ENCODE measurements around the gene SLC6A16.

The SLC6A16 gene

GRCh38 chr19:49287141-49287770 lies 37.7 kb downstream of the SLC6A16 start:
- no peak for DNase-seq

GRCh38 chr19:49282184-49282583 lies 42.8 kb downstream of the SLC6A16 start:
- no peak for DNase-seq

- no peak for DNase-seq
Measured at GRCh38 chr19:49272204-49272603, 52.8 kb downstream of the SLC6A16 start.

GRCh38 chr19:49271080-49271753 lies 53.8 kb downstream of the SLC6A16 start:
- DNase-seq, result no peak

GRCh38 chr19:49266409-49266808 lies 58.6 kb downstream of the SLC6A16 start:
- peak in 6 of 56 donors; percentile 0 to 37 (median 11) for DNase-seq

GRCh38 chr19:49264258-49264657 lies 60.7 kb downstream of the SLC6A16 start:
- DNase-seq, result no peak

- no peak for DNase-seq
Measured at GRCh38 chr19:49261602-49262001, 63.4 kb downstream of the SLC6A16 start.

- DNase-seq, result no peak
Measured at GRCh38 chr19:49256691-49257090, 68.3 kb downstream of the SLC6A16 start.

GRCh38 chr19:49255674-49256073 lies 69.3 kb downstream of the SLC6A16 start:
- DNase-seq, result no peak

- DNase-seq, result no peak
Measured at GRCh38 chr19:49249933-49250332, 75.1 kb downstream of the SLC6A16 start.

- DNase-seq, result no peak
Measured at GRCh38 chr19:49247676-49248075, 77.3 kb downstream of the SLC6A16 start.

- no peak for DNase-seq
Measured at GRCh38 chr19:49244256-49244655, 80.7 kb downstream of the SLC6A16 start.

GRCh38 chr19:49243726-49244125 lies 81.3 kb downstream of the SLC6A16 start:
- no peak for DNase-seq

- no peak for DNase-seq
Measured at GRCh38 chr19:49243129-49243528, 81.9 kb downstream of the SLC6A16 start.

GRCh38 chr19:49241769-49242168 lies 83.2 kb downstream of the SLC6A16 start:
- DNase-seq, result no peak
